ENCODE data around the gene PBX4. TPM values are rescaled to one million over a fixed set of nuclear protein-coding genes. Genes with fewer than 3 reads are reported as not detected.

The PBX4 gene
- total RNA-seq, 4 donors from 2014 or later, result 3.7 to 11.8 (median 8.1) TPM

GRCh38 chr19:19529783-19530422 is 88.6 kb downstream of the PBX4 start:
- 56 to 66% methylated on average over 11 of the region's 11 CpGs for whole genome bisulfite sequencing, 2 donors
- H3K4me1 ChIP-seq, result peaks cover 0 to 56% (median 13%) of the 10 kb centered on the region in 4 donors

DNA sequence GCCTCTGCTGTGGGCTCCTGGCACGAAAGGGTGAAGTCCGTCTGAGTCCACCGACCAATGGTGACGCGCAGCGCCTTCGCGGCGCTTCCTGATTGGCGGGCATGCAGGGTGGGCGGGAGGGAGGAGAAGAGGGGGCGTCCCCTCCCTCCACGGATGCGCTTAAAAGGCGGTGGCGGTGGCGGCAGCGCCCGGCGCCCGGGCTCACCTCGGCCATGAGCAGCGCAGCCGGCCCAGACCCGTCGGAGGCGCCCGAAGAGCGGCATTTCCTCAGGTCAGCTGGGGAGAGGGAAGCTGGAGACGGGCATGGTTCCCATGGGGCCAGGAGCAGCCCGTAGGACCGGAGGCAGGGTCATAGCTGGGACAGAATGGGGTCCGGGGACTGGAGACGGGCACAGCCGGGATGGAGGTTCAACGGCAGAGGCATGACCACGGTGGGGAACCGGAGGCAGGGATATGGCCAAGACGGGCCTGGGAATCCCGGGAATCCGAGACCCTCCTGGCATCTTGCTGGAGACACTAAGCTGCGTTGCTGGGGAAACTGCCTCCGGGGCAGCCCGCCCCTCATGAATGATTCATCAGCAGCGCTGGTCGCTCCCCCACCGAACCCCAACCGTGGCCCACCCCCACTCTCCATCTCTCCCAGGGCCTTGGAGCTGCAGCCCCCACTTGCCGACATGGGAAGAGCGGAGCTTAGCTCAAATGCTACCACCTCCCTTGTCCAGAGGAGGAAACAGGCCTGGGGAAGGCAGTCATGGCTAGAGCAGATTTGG is 89.6 kb downstream of the PBX4 start, which contains the start of gene YJEFN3:
TSS of gene YJEFN3 (plus strand) at position 191 of the 770 bp plus-strand sequence. CDS start at position 213, 22 bp downstream.
- H3K36me3 ChIP-seq, result peaks cover 0 to 49% (median 3%) of the 10 kb centered on the region in 3 donors
- DNase-seq (ENCODE audit: low spot score in 2 of 2), result no peak
- H3K4me1 ChIP-seq, result peaks cover 0 to 60% (median 13%) of the 10 kb centered on the region in 4 donors
- H3K27ac ChIP-seq, result peak within 1 kb of the TSS in 1 of 4 donors; percentile 26
- no peaks in the 10 kb centered on the region for H3K27me3 ChIP-seq
- no peak within 1 kb of the TSS for H3K4me3 ChIP-seq
- H3K9me3 ChIP-seq, result no peaks in the 10 kb centered on the region
- TF ChIP-seq CTCF (IDR thresholded peaks at IDR 0.05), result no peak
- TF ChIP-seq POLR2A (IDR thresholded peaks at IDR 0.05), result no peak
- TF ChIP-seq EP300 (IDR thresholded peaks at IDR 0.05), result no peak
- WGBS, 2 donors, result 32 to 57% methylated on average over 20 to 27 of the region's 50 CpGs

More at GRCh38 chr19:19529783-19530422, 88.6 kb downstream of the PBX4 start:
- no peak for DNase-seq (ENCODE audit: low spot score in 2 of 2)
- TF ChIP-seq EP300 (IDR thresholded peaks at IDR 0.05), result no peak
- TF ChIP-seq POLR2A (IDR thresholded peaks at IDR 0.05), result no peak
- TF ChIP-seq CTCF (IDR thresholded peaks at IDR 0.05), result no peak
- Histone ChIP-seq H3K36me3 (peaks cover 0 to 39% (median 3%) of the 10 kb centered on the region in 3 donors), H3K27ac (peak overlapping the region in 1 of 4 donors; percentile 26), H3K4me3 (no peak overlapping the region), H3K9me3 (no peaks in the 10 kb centered on the region), H3K27me3 (no peaks in the 10 kb centered on the region)

DNA sequence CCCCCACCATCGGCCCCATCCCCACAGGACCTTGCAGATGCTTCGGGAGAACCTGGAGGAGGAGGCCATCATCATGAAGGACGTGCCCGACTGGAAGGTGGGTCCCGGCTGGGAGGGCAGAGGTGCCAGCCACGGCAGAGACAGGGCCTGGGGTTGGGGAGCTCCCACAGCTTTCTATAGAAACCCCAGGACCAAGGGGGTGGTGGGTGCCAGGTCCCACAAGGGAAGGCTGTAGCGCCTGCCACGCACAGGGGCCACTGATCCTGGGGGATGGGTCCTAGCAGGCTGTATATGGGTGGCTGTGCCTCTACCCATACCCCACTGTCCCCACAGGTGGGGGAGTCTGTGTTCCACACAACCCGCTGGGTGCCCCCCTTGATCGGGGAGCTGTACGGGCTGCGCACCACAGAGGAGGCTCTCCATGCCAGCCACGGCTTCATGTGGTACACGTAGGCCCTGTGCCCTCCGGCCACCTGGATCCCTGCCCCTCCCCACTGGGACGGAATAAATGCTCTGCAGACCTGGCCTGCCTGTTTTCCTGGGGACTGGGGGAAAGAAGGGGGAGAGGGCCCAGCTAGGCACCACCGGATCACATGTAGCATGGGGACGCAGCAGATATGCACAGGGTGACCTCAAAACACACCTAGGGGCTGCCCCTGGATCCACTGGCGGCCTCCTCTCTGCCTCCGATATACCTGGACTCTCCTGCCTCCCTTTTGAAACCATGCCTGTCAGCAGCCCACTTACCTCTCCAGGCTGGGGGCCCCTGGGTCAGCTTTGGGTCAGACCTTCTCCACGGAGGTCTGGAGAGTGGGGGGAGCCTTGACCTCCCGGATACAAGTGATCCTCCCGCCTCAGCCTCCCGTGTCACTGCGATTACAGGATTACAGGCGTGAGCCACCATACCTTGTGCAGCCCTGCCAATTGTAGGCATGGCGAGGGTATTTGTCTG is 90.5 kb downstream of the PBX4 start:
- peaks cover 0 to 60% (median 13%) of the 10 kb centered on the region in 4 donors for H3K4me1 ChIP-seq

DNA sequence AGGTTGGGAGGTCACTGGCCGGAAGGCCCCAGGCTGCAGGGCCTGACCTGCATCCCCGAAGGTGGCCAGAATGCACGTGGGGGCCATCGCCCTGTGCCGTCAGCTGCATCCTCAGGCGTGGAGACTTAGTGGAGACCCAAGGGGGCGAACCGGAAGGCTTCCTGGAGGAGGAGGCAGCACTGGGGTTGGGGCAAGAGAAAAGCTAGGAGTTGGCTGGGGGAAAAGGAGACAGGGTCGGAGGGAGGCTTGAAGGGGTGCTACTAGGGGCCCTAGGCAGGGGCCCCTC is 91.2 kb downstream of the PBX4 start:
- 81 to 83% methylated on average over 9 of the region's 9 CpGs for WGBS, 2 donors
- H3K4me3 ChIP-seq, result no peak overlapping the region
- no peaks in the 10 kb centered on the region for H3K27me3 ChIP-seq
- peaks cover 0 to 55% (median 11%) of the 10 kb centered on the region in 4 donors for H3K4me1 ChIP-seq
- H3K9me3 ChIP-seq, result no peaks in the 10 kb centered on the region
- DNase-seq (ENCODE audit: low spot score in 2 of 2), result no peak
- no peak for TF ChIP-seq EP300 (IDR thresholded peaks at IDR 0.05)
- TF ChIP-seq POLR2A (IDR thresholded peaks at IDR 0.05), result no peak
- no peak for TF ChIP-seq CTCF (IDR thresholded peaks at IDR 0.05)
- H3K27ac ChIP-seq, result peak overlapping the region; percentile 19 to 71 (median 42)
- H3K36me3 ChIP-seq, result peaks cover 0 to 57% (median 3%) of the 10 kb centered on the region in 3 donors

More for the DNA sequence above, 90.5 kb downstream of the PBX4 start:
- WGBS, 2 donors, result 86 to 92% methylated on average over 19 to 24 of the region's 27 CpGs
- no peaks in the 10 kb centered on the region for H3K27me3 ChIP-seq
- TF ChIP-seq POLR2A (IDR thresholded peaks at IDR 0.05) (no peak), EP300 (IDR thresholded peaks at IDR 0.05) (no peak), CTCF (IDR thresholded peaks at IDR 0.05) (no peak)
- no peak for DNase-seq (ENCODE audit: low spot score in 2 of 2)
- H3K27ac ChIP-seq, result no peak overlapping the region
- no peaks in the 10 kb centered on the region for H3K9me3 ChIP-seq
- H3K4me3 ChIP-seq, result no peak overlapping the region
- H3K36me3 ChIP-seq, result peaks cover 0 to 57% (median 3%) of the 10 kb centered on the region in 3 donors

Data from tibial nerve (tissue), 4 donors.